SK-N-SH (cell line): ENCODE measurements around the gene AREL1. TPM values are rescaled to one million over a fixed set of nuclear protein-coding genes. Genes with fewer than 3 reads are reported as not detected.

Experiments
- CTCF ChIA-PET: fragments of 300-600, 350-600 bp; formaldehyde crosslinking; extraction: SDS; loops from one replicate; lab custom pipeline; 2021; lab: Yijun Ruan, JAX
- POLR2A ChIA-PET: fragments of 350-600 bp; sonication (Branson Sonifier 250); formaldehyde crosslinking; extraction: SDS; loops from one replicate; lab custom pipeline; 2020; ENCODE audit warnings: antibody characterized with exemption, inconsistent platforms; lab: Yijun Ruan, JAX
- DNase-seq: peaks from one replicate; pipeline ENCODE4 v3.0.0; 2012
- H2AFZ ChIP-seq: fragments of 200-600 bp; sonication (generic); 2 replicates; pipeline ENCODE4 v1.8.1; 2016; ENCODE audit warnings: antibody characterized with exemption, mild to moderate bottlenecking, low read depth
- H3F3A ChIP-seq: fragments of 200-600 bp; sonication (generic); replicated peaks from 2 replicates; pipeline ENCODE3; 2016; ENCODE audit warnings: antibody characterized with exemption, mild to moderate bottlenecking; ENCODE audit not compliant: insufficient read depth
- H3K27ac ChIP-seq, 2 experiments: fragments of 200-500 bp in 1 of 2; fragments of 200-600 bp in 1 of 2; sonication (Bioruptor generic) in 1 of 2; sonication (generic), shearing (Covaris generic) in 1 of 2; 2 replicates each; pipeline versions ENCODE4 v1.5.1 to v1.6.1; 2014 to 2016; ENCODE audit warnings: low read depth in 2 of 2, inconsistent platforms in 1 of 2, low read length in 1 of 2, mild to moderate bottlenecking in 1 of 2, mixed read lengths in 1 of 2
- H3K27me3 ChIP-seq: fragments of 200-600 bp; sonication (generic), shearing (Covaris generic); 2 replicates; pipeline ENCODE4 v1.6.1; 2016; ENCODE audit warnings: mixed run types; ENCODE audit not compliant: insufficient read depth
- H3K36me3 ChIP-seq, 2 experiments: fragments of 200-500 bp in 1 of 2; fragments of 200-600 bp in 1 of 2; sonication (Bioruptor generic) in 1 of 2; sonication (generic) in 1 of 2; replicated peaks in 1 of 2; 2 replicates each; pipeline versions ENCODE3 to v1.5.1; 2014 to 2016; ENCODE audit warnings: low read length in 1 of 2, mild to moderate bottlenecking in 1 of 2; ENCODE audit not compliant: insufficient read depth in 2 of 2, control insufficient read depth in 1 of 2
- H3K4me1 ChIP-seq, 2 experiments: fragments of 200-500 bp in 1 of 2; fragments of 200-600 bp in 1 of 2; sonication (Bioruptor generic) in 1 of 2; sonication (generic), shearing (Covaris generic) in 1 of 2; 2 replicates each; pipeline versions ENCODE4 v1.5.1 to v1.6.1; 2014 to 2016; ENCODE audit warnings: low read depth in 1 of 2, low read length in 1 of 2, mixed run types in 1 of 2; ENCODE audit not compliant: insufficient read depth in 2 of 2, control insufficient read depth in 1 of 2
- H3K4me2 ChIP-seq: fragments of 200-600 bp; sonication (generic), shearing (Covaris generic); 2 replicates; pipeline ENCODE4 v1.6.1; 2017; ENCODE audit warnings: mixed run types
- H3K4me3 ChIP-seq, 2 experiments: fragments of 200-500 bp in 1 of 2; fragments of 200-600 bp in 1 of 2; sonication (Bioruptor generic) in 1 of 2; sonication (generic), shearing (Covaris generic) in 1 of 2; 2 replicates each; pipeline versions ENCODE4 v1.5.1 to v1.8.1; 2014 to 2016; ENCODE audit warnings: low read depth in 2 of 2, inconsistent platforms in 1 of 2, low read length in 1 of 2, mild to moderate bottlenecking in 1 of 2, mixed read lengths in 1 of 2, moderate library complexity in 1 of 2
- H3K79me2 ChIP-seq: fragments of 200-600 bp; sonication (generic); 2 replicates; pipeline ENCODE4 v1.8.1; 2017; ENCODE audit warnings: mild to moderate bottlenecking; ENCODE audit not compliant: insufficient read depth
- H3K9ac ChIP-seq: fragments of 200-600 bp; sonication (generic); 2 replicates; pipeline ENCODE4 v1.6.1; 2017; ENCODE audit warnings: mixed run types
- H3K9me2 ChIP-seq: fragments of 200-600 bp; sonication (generic); 2 replicates; pipeline ENCODE4 v1.6.1; 2017; ENCODE audit warnings: mixed run types
- H3K9me3 ChIP-seq: fragments of 200-600 bp; sonication (generic); 2 replicates; pipeline ENCODE4 v1.6.1; 2017; ENCODE audit warnings: mixed run types, mild to moderate bottlenecking, moderate library complexity
- H4K20me1 ChIP-seq: fragments of 200-600 bp; sonication (generic); 2 replicates; pipeline ENCODE4 v1.6.1; 2017; ENCODE audit warnings: mild to moderate bottlenecking, mixed run types; ENCODE audit not compliant: insufficient read depth
- CHD2 ChIP-seq: fragments of 150-350 bp; IDR thresholded peaks from 2 replicates; pipeline ENCODE4 v1.6.1; 2018; ENCODE audit warnings: low read length; ENCODE audit not compliant: partially characterized antibody
- ELF1 ChIP-seq: IDR thresholded peaks from 2 replicates; pipeline ENCODE4 v1.4.0; 2012
- EP300 ChIP-seq, 2 experiments: IDR thresholded peaks; 2 replicates each; pipeline versions ENCODE4 v1.4.0 to v1.6.1; 2012; ENCODE audit warnings: borderline replicate concordance in 1 of 2, low read depth in 1 of 2, low read length in 1 of 2
- EZH2phosphoT487 ChIP-seq: fragments of 200-600 bp; sonication (generic); IDR thresholded peaks from 2 replicates; pipeline ENCODE4 v1.6.1; 2017; ENCODE audit warnings: low read depth, mixed run types, mild to moderate bottlenecking, antibody characterized with exemption, moderate library complexity, borderline replicate concordance
- FOSL2 ChIP-seq: IDR thresholded peaks from 2 replicates; pipeline ENCODE4 v1.4.0; 2012; ENCODE audit warnings: low read depth, mild to moderate bottlenecking, moderate library complexity, borderline replicate concordance
- FOXJ3 ChIP-seq: sonication (generic); formaldehyde crosslinking; IDR thresholded peaks from 2 replicates; pipeline ENCODE4 v1.5.1; 2020; ENCODE audit warnings: mild to moderate bottlenecking, missing genetic modification reagents
- FOXM1 ChIP-seq: IDR thresholded peaks from 2 replicates; pipeline ENCODE4 v1.4.0; 2012; ENCODE audit warnings: low read depth, mild to moderate bottlenecking
- GABPA ChIP-seq: IDR thresholded peaks from 2 replicates; pipeline ENCODE4 v1.4.0; 2012; ENCODE audit warnings: low read depth, mild to moderate bottlenecking
- JUND ChIP-seq: IDR thresholded peaks from 2 replicates; pipeline ENCODE4 v1.4.0; 2012
- MEF2A ChIP-seq: IDR thresholded peaks from 2 replicates; pipeline ENCODE4 v1.4.0; 2012; ENCODE audit warnings: low read depth, borderline replicate concordance
- NFIC ChIP-seq: IDR thresholded peaks from 2 replicates; pipeline ENCODE4 v1.4.0; 2012; ENCODE audit warnings: borderline replicate concordance
- NRF1 ChIP-seq: IDR thresholded peaks from 2 replicates; pipeline ENCODE4 v1.6.1; 2012; ENCODE audit warnings: low read depth, mild to moderate bottlenecking, low read length
- RAD21 ChIP-seq: IDR thresholded peaks from 2 replicates; pipeline ENCODE4 v1.6.1; 2012; ENCODE audit warnings: mild to moderate bottlenecking, low read length
- RCOR1 ChIP-seq: fragments of 150-350 bp; IDR thresholded peaks from 2 replicates; pipeline ENCODE4 v1.6.1; 2017; ENCODE audit warnings: antibody characterized with exemption, low read length
- SIN3A ChIP-seq: IDR thresholded peaks from 2 replicates; pipeline ENCODE4 v1.6.1; 2012; ENCODE audit warnings: low read depth, mild to moderate bottlenecking, low read length, moderate library complexity, borderline replicate concordance
- TCF12 ChIP-seq: IDR thresholded peaks from 2 replicates; pipeline ENCODE4 v1.4.0; 2012
- polyA plus RNA-seq, 3 experiments: library from polyadenylated mRNA; depleted of rRNA; stranded (reverse); fragments of >200 nt; gene quantifications; 2 replicates each; pipeline ENCODE4 v1.2.3, GENCODE V29; 2012
- TF ChIP-seq, protein P1 (sequence below): fragments of 150-350 bp; IDR thresholded peaks from 2 replicates; pipeline ENCODE4 v1.6.1; 2016; ENCODE audit warnings: mild to moderate bottlenecking, low read depth, low read length
- TF ChIP-seq, protein P2 (sequence below): IDR thresholded peaks from 2 replicates; pipeline ENCODE4; 2012

Gene AREL1
- polyA plus RNA-seq, 1 of the 3 experiments (the other 2 are of a cell fraction): 35.1 TPM

DNA sequence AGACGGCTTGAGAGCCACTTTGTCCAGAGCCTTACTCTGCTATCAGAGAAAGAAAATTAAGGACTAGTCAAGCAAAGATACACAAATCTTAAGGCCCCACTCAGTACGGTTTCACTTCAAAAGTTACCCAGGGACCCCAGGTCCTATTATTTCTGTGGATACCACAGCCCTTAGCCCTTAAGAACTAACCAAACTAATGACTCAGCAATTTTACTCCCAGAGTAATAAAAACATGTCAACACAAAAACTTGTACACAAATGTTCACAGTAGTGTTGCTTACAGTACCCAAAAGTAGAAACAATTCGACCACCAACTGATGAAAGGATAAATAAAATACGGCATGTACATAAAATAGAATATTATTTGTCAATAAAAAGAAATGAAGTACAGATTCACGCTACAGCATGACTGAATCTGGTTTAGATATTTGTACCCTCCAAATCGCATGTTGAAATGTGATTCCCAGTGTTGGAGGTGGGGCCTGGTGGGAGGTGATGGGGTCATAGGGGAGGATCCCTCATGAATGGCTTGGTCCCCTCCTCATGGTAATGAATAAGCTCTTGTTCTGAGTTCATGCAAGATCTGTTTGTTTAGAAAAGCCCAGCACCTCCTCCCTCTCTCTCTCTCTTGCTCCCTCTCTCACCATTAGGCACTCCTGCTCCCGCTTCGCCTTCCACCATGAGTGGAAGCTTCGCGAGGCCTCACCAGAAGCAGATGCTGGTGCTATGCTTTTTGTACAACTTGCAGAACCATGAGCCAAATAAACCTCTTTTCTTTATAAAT lies 30.5 kb downstream of the AREL1 start (continued):
- TF ChIP-seq RCOR1 (no peak), ELF1 (no peak), NFIC (no peak), EP300 (IDR thresholded peaks at IDR 0.05; ENCODE audit: borderline replicate concordance in 1 of 2, low read depth in 1 of 2, low read length in 1 of 2) (no peak), JUND (no peak)

DNA sequence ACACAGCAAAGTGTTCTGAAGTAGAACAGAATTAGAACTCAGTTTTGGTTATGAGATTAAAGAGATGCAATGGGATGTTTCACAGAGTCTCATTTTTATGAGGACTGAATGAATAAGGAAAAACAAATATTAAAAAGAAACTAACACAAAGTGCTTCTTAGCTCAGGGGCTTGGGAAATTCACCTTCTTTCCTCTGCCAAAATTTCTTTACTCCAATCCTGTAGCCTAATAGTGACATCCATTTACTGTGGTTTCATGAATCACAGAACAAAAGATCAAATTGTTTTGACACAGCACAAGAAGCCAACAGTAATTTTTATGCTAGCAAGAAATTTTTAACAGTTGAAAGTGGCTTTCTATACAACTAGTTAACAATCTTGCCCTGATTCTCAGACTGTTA lies 37.7 kb downstream of the AREL1 start:
- CTCF ChIA-PET: interaction anchor here (0.7 kb wide), 1 partner anchor 20 kb away, joined by 3 read pairs; no protein-coding TSS in a partner anchor
- H3K4me1 ChIP-seq: peaks cover 0 to 14% of the 10 kb centered on the region in 2 experiments; a peak in 1 of 4 replicates
- no peaks in the 10 kb centered on the region for H3K27me3 ChIP-seq
- peaks cover 11% of the 10 kb centered on the region; the same call in 1 of the 2 replicates for H3K79me2 ChIP-seq
- no peaks in the 10 kb centered on the region for H3K9me2 ChIP-seq
- TF ChIP-seq JUND (no peak), FOSL2 (no peak), NRF1 (no peak), CHD2 (no peak), MEF2A (no peak), RAD21 (no peak), FOXM1 (no peak), EZH2phosphoT487 (no peak), FOXJ3 (CRISPR knock-in tag) (no peak), TCF12 (no peak), GABPA (no peak), SIN3A (no peak)
- TF ChIP-seq, protein P1, sequence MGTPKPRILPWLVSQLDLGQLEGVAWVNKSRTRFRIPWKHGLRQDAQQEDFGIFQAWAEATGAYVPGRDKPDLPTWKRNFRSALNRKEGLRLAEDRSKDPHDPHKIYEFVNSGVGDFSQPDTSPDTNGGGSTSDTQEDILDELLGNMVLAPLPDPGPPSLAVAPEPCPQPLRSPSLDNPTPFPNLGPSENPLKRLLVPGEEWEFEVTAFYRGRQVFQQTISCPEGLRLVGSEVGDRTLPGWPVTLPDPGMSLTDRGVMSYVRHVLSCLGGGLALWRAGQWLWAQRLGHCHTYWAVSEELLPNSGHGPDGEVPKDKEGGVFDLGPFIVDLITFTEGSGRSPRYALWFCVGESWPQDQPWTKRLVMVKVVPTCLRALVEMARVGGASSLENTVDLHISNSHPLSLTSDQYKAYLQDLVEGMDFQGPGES: no peak
- TF ChIP-seq, protein P2, sequence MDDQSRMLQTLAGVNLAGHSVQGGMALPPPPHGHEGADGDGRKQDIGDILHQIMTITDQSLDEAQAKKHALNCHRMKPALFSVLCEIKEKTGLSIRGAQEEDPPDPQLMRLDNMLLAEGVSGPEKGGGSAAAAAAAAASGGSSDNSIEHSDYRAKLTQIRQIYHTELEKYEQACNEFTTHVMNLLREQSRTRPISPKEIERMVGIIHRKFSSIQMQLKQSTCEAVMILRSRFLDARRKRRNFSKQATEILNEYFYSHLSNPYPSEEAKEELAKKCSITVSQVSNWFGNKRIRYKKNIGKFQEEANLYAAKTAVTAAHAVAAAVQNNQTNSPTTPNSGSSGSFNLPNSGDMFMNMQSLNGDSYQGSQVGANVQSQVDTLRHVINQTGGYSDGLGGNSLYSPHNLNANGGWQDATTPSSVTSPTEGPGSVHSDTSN: no peak
- no peaks in the 10 kb centered on the region for H4K20me1 ChIP-seq
- H3K27ac ChIP-seq: peak overlapping the region in 1 of 2 experiments; percentile 7; a peak in 1 of 4 replicates
- POLR2A ChIA-PET: no interaction called here
- no peaks in the 10 kb centered on the region for H3K9me3 ChIP-seq
- H3K4me2 ChIP-seq: no peak overlapping the region
- peaks cover 50 to 72% of the 10 kb centered on the region in 2 experiments for H3K36me3 ChIP-seq
- no peak for DNase-seq
- no peak overlapping the region for H3K9ac ChIP-seq
- peaks cover 45% of the 10 kb centered on the region for H3F3A ChIP-seq
- no peak overlapping the region for H3K4me3 ChIP-seq
- H2AFZ ChIP-seq: no peak overlapping the region; the same call in 1 of the 2 replicates
